GM18858 (cell line): ENCODE data around the gene CDH9.

Source experiments
- ATAC-seq: cut with Tn5 transposase; IDR thresholded peaks from one replicate; pipeline ENCODE4 v1.9.1; 2021; ENCODE audit not compliant: unreplicated experiment

The CDH9 gene, protein sequence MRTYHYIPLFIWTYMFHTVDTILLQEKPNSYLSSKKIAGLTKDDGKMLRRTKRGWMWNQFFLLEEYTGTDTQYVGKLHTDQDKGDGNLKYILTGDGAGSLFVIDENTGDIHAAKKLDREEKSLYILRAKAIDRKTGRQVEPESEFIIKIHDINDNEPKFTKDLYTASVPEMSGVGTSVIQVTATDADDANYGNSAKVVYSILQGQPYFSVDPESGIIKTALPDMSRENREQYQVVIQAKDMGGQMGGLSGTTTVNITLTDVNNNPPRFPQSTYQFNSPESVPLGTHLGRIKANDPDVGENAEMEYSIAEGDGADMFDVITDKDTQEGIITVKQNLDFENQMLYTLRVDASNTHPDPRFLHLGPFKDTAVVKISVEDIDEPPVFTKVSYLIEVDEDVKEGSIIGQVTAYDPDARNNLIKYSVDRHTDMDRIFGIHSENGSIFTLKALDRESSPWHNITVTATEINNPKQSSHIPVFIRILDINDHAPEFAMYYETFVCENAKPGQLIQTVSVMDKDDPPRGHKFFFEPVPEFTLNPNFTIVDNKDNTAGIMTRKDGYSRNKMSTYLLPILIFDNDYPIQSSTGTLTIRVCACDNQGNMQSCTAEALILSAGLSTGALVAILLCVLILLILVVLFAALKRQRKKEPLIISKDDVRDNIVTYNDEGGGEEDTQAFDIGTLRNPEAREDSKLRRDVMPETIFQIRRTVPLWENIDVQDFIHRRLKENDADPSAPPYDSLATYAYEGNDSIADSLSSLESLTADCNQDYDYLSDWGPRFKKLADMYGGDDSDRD

DNA sequence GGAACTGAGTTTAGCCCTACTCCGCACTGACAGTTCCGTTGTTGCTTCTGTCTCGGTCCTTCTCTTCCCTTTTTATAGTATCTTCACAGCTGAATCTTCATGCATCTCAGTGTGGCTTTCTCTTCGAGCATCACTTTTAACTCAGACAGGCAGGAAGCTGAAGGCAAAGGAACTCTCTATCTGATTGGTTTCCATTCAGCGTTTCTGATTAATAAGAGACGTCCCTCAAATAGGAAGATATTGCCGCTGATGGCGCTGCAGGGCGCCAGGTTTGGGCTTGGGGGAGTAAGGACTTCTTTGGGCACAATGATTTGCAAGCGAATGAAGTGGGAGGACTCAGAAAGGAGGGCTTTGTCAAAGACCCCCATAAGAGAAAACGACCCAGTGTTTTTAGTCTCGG is at the start of gene CDH9:
Gene CDH9 (minus strand): TSS at position 111 of the 400 bp plus-strand sequence. CDS start 50,253 bp downstream, outside the sequence.
- no peak for ATAC-seq

DNA sequence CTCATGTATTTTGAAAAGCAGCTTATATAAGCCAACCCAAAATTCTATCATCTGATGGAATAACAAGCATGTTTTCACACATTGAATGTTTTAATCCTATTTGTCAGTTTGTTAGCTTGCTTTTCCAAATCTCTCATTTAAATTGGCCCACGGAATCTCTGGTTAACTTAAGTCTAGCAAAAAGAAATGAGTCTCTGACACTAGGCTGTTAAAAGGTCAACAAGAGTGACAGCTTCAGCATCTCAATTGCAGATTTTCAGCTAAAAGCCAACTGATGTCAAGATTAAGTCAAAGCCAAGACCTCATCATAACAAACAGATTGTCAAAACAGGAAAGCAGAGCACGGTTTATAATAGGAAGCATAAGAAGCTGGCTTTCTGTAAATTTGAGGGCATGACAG is 49.4 kb upstream of the CDH9 start:
- ATAC-seq, result no peak

DNA sequence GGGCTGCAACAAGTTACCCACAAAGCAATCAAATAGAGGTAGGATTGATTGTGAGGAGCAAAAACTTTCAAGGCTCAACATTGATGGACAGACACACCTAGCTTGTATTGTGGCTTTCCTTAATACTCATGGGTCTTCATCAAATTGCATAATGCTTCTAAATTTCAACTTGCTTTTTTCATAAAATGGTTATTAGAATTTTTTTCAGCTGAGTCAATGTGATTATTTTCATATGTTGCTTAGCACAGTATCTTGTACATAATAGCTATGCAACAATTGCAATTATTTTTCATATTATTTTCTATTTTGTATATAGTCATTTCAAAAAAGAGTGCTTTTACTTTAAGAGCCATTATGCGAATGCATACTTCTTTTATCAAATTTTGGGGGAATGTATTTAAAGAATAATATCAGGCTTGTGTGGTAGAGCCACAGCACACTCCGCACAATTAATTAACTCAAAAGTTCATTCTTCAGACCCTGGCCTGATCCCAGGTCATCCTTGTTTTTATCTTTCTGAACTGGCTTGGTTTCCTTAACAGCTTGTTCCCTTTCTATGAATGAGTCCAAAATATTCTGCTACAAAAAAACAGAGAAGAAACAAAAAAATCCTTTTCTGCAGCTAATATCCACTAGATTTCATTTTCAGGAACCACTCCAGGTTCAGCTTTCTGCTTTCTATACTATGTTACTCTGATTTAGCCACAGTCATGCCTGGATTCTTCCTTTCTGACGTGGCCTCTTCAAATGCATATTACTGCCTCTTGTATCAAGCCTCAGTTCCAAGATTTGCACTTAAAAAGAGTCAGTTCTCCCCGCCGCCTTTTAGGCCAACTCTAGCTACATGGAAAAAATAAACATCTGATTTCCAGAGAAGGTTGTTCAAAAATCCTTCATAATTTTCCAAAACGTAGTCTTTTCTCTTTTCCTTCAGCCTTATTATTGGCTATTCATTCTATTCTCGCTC is 45.3 kb upstream of the CDH9 start:
- ATAC-seq, result no peak

DNA sequence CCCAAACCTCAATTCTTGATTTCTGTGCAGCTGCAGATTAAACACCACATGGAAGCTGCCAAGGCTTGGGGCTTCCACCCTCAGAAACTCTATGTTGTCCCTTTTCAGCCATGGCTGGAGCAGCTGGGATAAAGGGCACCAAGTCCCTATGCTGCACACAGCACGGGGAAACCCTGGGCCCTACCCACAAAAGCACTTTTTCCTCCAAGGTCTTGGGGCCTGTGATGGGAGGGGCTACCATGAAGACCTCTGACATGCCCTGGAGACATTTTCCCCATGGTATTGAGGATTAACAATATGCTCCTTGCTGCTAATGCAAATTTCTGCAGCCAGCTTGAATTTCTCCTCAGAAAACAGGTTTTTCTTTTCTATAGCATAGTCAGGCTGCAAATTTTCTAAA is 41.8 kb upstream of the CDH9 start:
- no peak for ATAC-seq

DNA sequence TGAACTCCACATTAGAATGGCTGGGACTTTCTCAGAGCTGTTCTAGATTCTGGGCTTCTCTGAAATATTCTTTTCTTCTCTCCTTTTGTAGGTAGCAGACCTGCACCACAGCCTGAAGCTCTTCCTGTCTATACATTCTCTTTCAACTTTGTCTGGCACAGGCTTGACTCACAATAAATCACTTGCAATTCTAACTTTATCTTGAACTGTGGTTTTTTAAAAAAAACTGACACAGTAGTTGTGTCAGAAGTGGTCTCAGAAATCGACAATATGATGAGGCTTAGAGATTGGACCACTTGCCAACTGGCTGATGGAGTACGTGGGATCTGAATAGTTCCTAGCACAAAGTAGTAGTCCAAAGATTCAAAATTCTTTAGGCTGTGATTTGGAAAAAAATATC is 24.1 kb upstream of the CDH9 start:
- ATAC-seq, result no peak

DNA sequence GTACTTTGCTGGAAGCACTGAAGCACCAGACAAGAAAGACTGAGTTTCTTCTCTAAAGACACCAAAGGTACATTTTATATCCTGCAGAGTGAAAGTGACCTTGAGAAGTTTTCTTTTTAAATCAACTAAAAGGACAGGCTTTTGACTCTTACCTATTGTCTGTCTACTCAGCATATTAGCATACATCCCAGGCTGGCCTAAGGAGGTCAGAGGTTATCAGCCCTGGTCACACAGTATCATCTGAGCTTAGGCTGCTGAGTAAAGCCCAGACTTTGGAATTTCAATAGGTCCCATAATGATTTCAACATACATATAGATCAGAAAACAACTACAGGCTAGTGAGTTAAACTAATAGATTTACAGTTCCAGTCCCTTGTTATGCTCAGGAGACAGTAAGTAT is 10.1 kb upstream of the CDH9 start:
- no peak for ATAC-seq

DNA sequence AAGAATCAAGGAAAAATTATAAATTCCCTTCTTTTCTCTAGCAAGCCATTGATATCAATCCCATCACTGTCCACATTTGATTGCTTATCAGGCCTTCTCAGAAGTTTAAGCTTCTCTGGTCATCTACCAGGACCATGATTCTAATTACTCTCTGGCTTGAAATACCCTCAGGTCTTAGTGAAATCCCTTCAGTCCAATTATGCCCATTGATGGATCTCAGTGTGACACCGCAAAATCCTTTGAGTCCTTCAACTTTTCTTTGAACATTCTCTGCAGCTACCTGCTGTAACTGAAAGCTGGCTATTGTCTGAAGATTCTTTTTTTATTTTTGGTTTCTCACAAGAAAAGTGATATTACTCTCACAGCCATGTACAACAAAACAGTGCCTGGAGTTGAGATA is 3.0 kb upstream of the CDH9 start:
- no peak for ATAC-seq

DNA sequence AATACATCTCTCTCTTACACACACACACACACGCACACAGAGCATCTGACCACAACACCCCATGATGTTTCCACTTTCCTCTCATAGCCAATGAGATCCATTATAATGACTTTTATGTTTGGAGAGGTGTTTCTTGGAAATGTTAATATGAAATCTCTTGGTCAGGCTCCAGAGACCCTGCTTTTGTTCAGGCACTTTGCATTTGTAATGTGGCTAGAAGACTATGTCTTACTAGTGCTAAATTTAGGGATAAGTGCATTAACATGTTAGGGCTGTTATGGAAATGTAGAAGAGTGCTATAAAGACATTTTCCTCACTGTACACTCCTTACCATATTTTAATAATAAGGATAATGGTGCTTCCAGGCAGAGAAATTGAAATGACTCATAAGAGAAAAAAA is 3.8 kb downstream of the CDH9 start:
- ATAC-seq, result no peak

DNA sequence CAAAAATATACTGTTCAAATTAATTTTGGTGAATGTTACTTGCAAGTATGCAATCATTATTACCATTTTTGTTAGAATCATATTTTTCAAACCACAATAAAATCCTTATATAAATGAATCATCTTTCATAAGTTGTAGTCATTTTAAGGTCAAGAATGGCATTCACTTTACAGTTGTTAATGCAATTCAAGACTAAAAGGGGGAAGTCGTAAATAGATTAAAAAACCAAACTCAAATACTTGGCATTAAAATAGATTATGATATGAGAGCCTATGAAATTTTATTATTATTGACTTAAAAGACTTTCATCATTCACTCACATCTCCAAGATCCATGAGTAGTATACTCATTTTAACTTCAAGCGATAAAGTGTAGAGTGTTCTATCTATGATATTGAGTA is 11.6 kb downstream of the CDH9 start:
- no peak for ATAC-seq

DNA sequence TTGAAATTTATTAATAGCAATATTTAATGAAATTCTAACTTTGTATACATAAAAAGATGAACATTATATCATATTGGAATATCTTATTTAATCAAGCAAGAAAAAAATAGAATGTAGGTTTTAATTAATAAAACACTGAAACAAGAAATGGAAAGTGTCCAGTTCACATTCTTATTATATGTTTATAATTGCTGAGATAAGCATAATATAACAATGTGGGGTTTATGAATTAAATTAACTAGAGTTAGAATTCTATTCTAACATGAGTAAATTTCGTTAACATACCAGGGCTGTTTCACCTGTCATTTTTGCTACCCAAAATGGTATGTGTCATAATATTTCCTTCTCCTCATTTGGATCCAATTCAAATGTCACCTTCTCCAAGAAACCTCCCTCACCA is 12.3 kb downstream of the CDH9 start:
- ATAC-seq, result no peak

DNA sequence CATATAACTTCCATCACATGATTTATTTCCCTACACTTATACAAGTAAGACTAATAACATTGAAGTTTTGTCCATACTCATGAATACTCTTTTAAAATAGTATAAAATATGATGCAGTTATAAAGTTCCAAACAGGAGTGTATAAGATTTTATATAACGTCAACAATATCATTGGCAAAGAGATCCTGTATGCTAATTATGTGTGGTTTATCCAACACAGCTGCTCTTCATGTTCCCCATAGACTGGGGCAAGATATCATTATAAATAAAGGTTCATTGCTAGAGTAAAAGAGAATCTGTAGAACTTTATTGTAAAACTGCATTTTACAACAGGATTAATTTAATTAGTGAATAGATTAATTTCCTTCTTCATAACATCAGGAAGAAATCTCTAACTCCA is 16.9 kb downstream of the CDH9 start:
- ATAC-seq, result no peak

DNA sequence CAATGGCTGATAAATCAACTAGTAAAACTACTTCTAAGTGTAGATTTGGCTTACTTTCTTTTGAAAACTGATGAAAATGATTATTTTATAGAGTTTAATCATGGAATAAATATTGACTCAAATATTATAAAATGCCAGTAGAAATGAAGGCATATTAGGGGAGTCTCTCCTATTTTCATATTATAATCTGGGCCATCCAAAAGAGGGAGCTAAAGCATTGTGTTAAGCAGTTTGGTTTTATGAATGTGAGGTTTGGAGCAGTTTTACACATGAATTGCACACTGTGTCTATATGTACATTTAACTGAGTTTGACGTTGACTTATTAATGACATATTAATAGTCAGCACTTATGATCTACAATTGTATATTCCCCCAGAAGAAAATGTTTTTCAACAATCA is 17.4 kb downstream of the CDH9 start:
- no peak for ATAC-seq

DNA sequence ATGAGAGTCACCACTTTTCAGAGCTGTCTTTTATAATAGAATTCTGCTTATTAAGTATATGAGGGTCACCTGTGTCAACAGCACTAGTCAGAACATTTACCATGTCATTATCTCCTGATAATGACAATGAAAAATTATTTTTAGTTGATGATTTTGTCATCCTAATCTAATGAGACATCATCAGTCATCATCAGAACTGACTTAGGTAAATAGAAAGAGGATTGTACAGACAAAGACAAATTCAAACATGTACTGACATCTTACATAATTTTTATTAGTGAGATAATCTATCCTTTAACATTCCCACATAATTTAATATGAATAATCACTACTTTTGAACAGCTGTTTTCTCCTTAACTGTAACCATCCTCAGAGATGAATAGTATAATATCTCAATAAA is 22.6 kb downstream of the CDH9 start:
- no peak for ATAC-seq

DNA sequence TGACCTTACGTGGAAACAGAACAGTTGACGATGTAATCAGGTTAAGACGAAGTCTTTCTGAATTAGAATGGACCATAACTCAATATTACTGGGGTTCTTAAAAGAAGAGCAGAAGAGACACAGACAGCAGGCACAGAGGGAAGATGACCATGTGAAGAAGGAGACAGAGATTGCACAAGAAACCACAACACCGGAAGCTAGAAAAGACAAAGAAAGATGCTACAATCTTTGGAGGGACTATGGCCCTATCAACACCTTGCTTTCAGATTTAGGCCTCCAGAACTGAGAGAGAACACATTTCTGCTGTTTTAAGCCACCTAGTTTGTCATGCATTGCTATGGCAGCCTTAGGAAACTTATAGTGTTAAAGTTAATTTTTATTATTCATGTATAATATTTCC is 27.1 kb downstream of the CDH9 start:
- no peak for ATAC-seq

DNA sequence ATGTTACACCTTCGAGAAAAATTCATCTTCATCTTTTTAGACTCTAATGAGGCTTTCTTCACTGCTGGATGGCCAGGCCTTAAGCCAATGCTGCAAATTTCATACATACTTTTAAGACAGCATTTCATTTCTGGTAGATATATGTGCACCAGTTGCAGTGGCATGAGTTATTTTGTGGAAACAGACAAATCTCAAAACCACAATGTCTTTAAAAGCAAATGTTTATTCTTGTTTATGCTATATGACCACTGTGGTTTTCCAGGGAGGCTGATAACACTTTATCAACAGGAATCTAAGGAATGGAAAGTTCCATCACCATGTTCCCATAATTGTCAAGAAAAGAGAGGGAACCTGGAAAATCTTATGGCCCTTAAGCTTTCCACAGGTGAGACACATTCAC is 27.7 kb downstream of the CDH9 start:
- ATAC-seq, result no peak

DNA sequence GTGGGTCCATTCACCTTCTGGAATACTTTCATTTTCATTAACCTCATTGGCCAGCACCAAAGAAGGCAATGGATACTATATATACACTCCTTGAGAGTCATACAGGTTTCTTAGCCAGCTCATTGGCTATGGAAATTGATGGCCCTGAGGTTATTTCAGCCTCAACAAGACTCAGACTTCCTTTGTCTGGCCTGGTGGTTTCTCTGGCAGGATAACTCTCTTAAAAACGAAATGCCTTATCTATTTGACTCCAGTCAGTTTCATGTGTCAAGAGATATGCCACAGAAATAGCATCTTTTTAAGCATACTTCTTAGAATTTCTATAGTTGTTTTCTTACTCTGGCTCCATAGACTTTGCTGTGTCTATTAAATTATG is 28.9 kb downstream of the CDH9 start:
- no peak for ATAC-seq

DNA sequence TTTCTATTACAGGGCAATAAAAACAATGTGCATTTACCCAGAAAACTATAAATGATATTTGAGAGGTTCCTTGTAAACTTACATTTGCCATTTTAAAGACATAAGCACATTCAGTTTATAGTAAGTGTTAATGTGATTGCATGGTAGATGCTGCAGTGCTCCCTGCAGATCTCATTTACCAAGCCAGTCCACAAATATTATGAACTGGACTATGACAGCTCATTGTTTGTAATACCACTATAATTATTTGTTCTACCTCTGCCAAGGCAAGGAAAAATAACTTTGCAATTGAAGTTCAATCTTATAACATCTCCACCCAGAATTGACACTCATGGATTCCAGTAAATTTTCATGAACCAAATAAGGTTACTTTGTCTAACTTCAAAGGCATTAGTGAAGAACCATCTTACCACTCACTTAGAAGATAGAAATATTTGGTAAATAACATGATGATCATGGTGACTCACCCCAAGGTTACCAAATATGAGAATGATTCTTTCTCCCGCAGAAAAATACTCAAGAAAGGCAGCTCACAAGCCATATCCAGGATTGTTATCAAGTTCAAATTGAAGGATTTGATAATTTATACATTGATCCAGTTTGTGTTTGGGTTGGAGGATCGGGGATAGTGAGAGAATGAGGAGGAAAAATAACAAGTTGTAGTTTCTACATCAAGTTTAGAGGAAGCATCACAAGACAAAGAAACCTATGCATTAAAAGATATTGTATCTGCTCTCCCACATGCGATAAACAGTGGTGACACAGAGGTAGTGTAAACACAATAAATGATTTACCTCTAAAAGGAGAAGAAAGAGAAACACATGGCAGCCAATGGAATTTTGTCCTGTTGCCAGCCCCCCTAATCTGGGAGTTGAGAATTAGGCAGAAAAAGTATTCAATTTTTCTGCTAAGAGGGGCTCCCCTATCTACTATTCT is 29.5 kb downstream of the CDH9 start:
- no peak for ATAC-seq

DNA sequence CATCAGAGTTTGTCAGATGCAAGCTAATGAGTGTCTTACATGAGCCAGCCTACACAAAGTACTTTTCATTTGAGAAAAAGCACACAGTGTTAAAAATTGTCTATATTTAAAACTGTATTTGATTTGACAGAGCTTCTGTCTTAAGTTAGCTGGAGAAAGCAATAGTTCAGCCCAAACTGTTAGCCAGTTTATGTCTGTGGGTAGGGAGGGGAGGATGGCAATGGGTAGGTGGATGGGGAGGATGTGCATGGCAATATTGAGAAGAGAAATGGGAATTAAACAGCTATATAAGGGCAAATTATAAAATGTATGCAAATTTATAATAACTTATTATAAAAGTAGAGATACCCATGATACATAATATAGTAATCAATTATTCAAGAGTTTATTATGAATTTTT is 31.3 kb downstream of the CDH9 start:
- ATAC-seq, result no peak

DNA sequence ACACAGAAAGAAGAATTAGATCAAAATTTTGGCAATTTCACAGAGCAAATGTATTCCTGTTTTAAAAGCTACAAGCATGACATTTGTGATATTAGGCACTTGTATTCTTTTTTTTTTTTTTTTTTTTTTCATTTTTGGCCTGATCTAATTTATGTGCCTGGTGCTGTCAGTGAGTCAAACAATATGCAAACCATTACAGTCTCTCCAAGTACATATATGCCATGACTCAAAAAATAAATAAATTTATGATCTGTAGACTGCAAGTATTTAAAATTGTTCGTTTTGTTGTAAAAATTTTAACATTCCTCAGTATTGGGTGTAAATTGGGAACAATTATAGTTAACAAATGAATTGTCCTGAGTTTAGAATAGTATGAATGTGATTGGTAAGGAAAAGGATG is 51.4 kb downstream of the CDH9 start:
- ATAC-seq, result no peak

DNA sequence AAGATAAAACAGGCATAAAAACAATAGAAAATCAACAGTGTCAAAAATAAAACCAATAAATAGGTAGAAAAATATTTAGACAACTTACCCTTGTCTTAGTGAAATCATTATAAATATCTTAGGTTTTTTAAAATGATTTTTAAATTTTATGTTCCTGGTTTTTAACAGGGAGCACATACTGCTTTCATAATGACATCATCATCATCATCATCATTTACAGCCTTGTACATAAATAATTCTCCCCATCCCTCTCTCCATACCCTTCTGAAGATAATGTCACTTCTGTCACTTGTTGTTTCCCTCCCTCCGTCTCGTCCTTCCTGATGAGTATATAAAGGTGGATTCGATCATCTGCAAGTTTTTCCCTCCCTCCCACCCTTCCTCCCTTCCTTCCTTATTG is 56.6 kb downstream of the CDH9 start:
- no peak for ATAC-seq
